SK-N-DZ (cell line): ENCODE data around the gene SLC39A11. TPM values are rescaled to one million over a fixed set of nuclear protein-coding genes. Genes with fewer than 3 reads are reported as not detected.
"Not testable (repeated sequence)": the region's sequence is repeated elsewhere in the genome, so short reads cannot be mapped to it uniquely, and the experiment has no call there.

Source experiments
- DNase-seq: peaks from one replicate; pipeline ENCODE4 v3.0.0-alpha.2; 2015; ENCODE audit warnings: low spot score
- polyA plus RNA-seq, 2 experiments: library from polyadenylated mRNA; depleted of rRNA; stranded (reverse); fragments of >200 nt; gene quantifications; 2 replicates each; pipeline ENCODE4 v1.2.3, GENCODE V29; 2014

The SLC39A11 gene
- 16.4 and 21.8 TPM in 2 replicates for polyA plus RNA-seq (2014; cell fraction: cytosol; rRNA removed)
- 15.0 and 25.4 TPM in 2 replicates for polyA plus RNA-seq (2014; cell fraction: nucleus; rRNA removed)

GRCh38 chr17:73092523-73093135 lies at the start of gene SLC39A11:
TSS of gene SLC39A11 (minus strand) at chr17:73092688. CDS start at chr17:73088764, 3,924 bp downstream.
- DNase-seq: peak; percentile 97

- no peak for DNase-seq
These were observed 48.9 kb upstream of the SLC39A11 start for GRCh38 chr17:73141411-73141810.

- no peak for DNase-seq
These were observed 48.1 kb upstream of the SLC39A11 start for GRCh38 chr17:73140566-73140965.

- no peak for DNase-seq
These were observed 46.8 kb upstream of the SLC39A11 start for GRCh38 chr17:73139296-73139695.

GRCh38 chr17:73138541-73139138 lies 46.2 kb upstream of the SLC39A11 start:
- no peak for DNase-seq

GRCh38 chr17:73137376-73137775 lies 44.9 kb upstream of the SLC39A11 start:
- no peak for DNase-seq

GRCh38 chr17:73135766-73136165 lies 43.3 kb upstream of the SLC39A11 start:
- DNase-seq: no peak

- DNase-seq: no peak
These were observed 41.6 kb upstream of the SLC39A11 start for GRCh38 chr17:73133911-73134649.

GRCh38 chr17:73132085-73132492 lies 39.6 kb upstream of the SLC39A11 start:
- no peak for DNase-seq

- not testable (repeated sequence) for DNase-seq
These were observed 39.0 kb upstream of the SLC39A11 start for GRCh38 chr17:73131439-73131838.

- DNase-seq: no peak
These were observed 38.5 kb upstream of the SLC39A11 start for GRCh38 chr17:73130977-73131376.

- no peak for DNase-seq
These were observed 36.0 kb upstream of the SLC39A11 start for GRCh38 chr17:73128496-73128895.

GRCh38 chr17:73126716-73127473 lies 34.4 kb upstream of the SLC39A11 start:
- no peak for DNase-seq

- no peak for DNase-seq
These were observed 31.3 kb upstream of the SLC39A11 start for GRCh38 chr17:73123606-73124320.

- no peak for DNase-seq
These were observed 30.6 kb upstream of the SLC39A11 start for GRCh38 chr17:73122953-73123605.

GRCh38 chr17:73121506-73121905 lies 29.0 kb upstream of the SLC39A11 start:
- no peak for DNase-seq

GRCh38 chr17:73119631-73120030 lies 27.1 kb upstream of the SLC39A11 start:
- no peak for DNase-seq

GRCh38 chr17:73118951-73119391 lies 26.5 kb upstream of the SLC39A11 start:
- DNase-seq: peak; percentile 94

- no peak for DNase-seq
These were observed 25.7 kb upstream of the SLC39A11 start for GRCh38 chr17:73118139-73118538.

- DNase-seq: no peak
These were observed 19.8 kb upstream of the SLC39A11 start for GRCh38 chr17:73112246-73112645.

- DNase-seq: no peak
These were observed 18.9 kb upstream of the SLC39A11 start for GRCh38 chr17:73111386-73111785.
